H9 (cell line): ENCODE results near the gene MAGEA9. TPM values are rescaled to one million over a fixed set of nuclear protein-coding genes. Genes with fewer than 3 reads are reported as not detected.

Source experiments
- DNase-seq: peaks from one replicate; pipeline ENCODE4 v3.0.0-alpha.2; 2017
- H2AFZ ChIP-seq: one replicate; pipeline ENCODE4 v1.6.1; 2013; ENCODE audit warnings: mild to moderate bottlenecking, low read length, control low read depth, moderate library complexity
- H2AK5ac ChIP-seq: 2 replicates; pipeline ENCODE4 v1.6.1; 2013; ENCODE audit warnings: low read length, control low read depth, mixed read lengths; ENCODE audit not compliant: insufficient read length
- H2BK120ac ChIP-seq: one replicate; pipeline ENCODE4 v1.6.1; 2013; ENCODE audit warnings: low read depth, mild to moderate bottlenecking, low read length, control low read depth, inconsistent platforms; ENCODE audit not compliant: poor library complexity, severe bottlenecking
- H2BK12ac ChIP-seq: 2 replicates; pipeline ENCODE4 v1.6.1; 2013; ENCODE audit warnings: low read length, control low read depth, mixed read lengths, low read depth; ENCODE audit not compliant: insufficient read length
- H2BK15ac ChIP-seq: 2 replicates; pipeline ENCODE4 v1.6.1; 2013; ENCODE audit warnings: low read depth, low read length, control low read depth
- H2BK20ac ChIP-seq: one replicate; pipeline ENCODE4 v1.6.1; 2013; ENCODE audit warnings: low read depth, mild to moderate bottlenecking, low read length, control low read depth, inconsistent platforms; ENCODE audit not compliant: poor library complexity, severe bottlenecking
- H2BK5ac ChIP-seq: 2 replicates; pipeline ENCODE4 v1.6.1; 2013; ENCODE audit warnings: low read length, control low read depth, mixed read lengths; ENCODE audit not compliant: insufficient read length
- H3K14ac ChIP-seq: 2 replicates; pipeline ENCODE4 v1.6.1; 2013; ENCODE audit warnings: low read length, control low read depth; ENCODE audit not compliant: insufficient read depth
- H3K18ac ChIP-seq: 2 replicates; pipeline ENCODE4 v1.6.1; 2013; ENCODE audit warnings: low read depth, mild to moderate bottlenecking, mixed read lengths, low read length, control low read depth; ENCODE audit not compliant: insufficient read length
- H3K23ac ChIP-seq: 2 replicates; pipeline ENCODE4 v1.6.1; 2013; ENCODE audit warnings: low read length, control low read depth, mixed read lengths, low read depth; ENCODE audit not compliant: insufficient read length
- H3K23me2 ChIP-seq: 2 replicates; pipeline ENCODE4 v1.6.1; 2013; ENCODE audit warnings: low read depth, mild to moderate bottlenecking, mixed read lengths, low read length, control low read depth; ENCODE audit not compliant: insufficient read length, poor library complexity, severe bottlenecking
- H3K27ac ChIP-seq: 2 replicates; pipeline ENCODE4 v1.5.1; 2013; ENCODE audit warnings: low read length, control low read depth, mixed read lengths, low read depth; ENCODE audit not compliant: insufficient read length
- H3K27me3 ChIP-seq: 2 replicates; pipeline ENCODE4 v1.6.1; 2013; ENCODE audit warnings: low read length, control low read depth, inconsistent platforms; ENCODE audit not compliant: insufficient read depth
- H3K4ac ChIP-seq: 2 replicates; pipeline ENCODE4 v1.6.1; 2013; ENCODE audit warnings: low read depth, mild to moderate bottlenecking, control low read depth, inconsistent platforms, low read length, moderate library complexity
- H3K4me1 ChIP-seq: 2 replicates; pipeline ENCODE4 v1.6.1; 2013; ENCODE audit warnings: low read length, control low read depth, inconsistent platforms; ENCODE audit not compliant: insufficient read depth
- H3K4me2 ChIP-seq: 2 replicates; pipeline ENCODE4 v1.6.1; 2013; ENCODE audit warnings: low read length, control low read depth, mixed read lengths; ENCODE audit not compliant: insufficient read length, insufficient read depth
- H3K56ac ChIP-seq: 2 replicates; pipeline ENCODE4 v1.6.1; 2013; ENCODE audit warnings: low read depth, mild to moderate bottlenecking, mixed read lengths, low read length, control low read depth; ENCODE audit not compliant: insufficient read length
- H3K79me1 ChIP-seq: 2 replicates; pipeline ENCODE4 v1.6.1; 2013; ENCODE audit warnings: low read depth, mild to moderate bottlenecking, moderate library complexity, low read length, control low read depth, inconsistent platforms; ENCODE audit not compliant: insufficient read depth, poor library complexity, severe bottlenecking
- H3K79me2 ChIP-seq: 2 replicates; pipeline ENCODE4 v1.6.1; 2013; ENCODE audit warnings: low read length, control low read depth, inconsistent platforms; ENCODE audit not compliant: insufficient read depth
- H3K9ac ChIP-seq: 2 replicates; pipeline ENCODE4 v1.6.1; 2013; ENCODE audit warnings: low read length, control low read depth, mixed read lengths; ENCODE audit not compliant: insufficient read length; ENCODE audit errors: extremely low read depth
- H3K9me3 ChIP-seq: one replicate; pipeline ENCODE4 v1.6.1; 2013; ENCODE audit warnings: low read depth, low read length, inconsistent platforms; ENCODE audit not compliant: control insufficient read depth
- H3T11ph ChIP-seq: one replicate; pipeline ENCODE4 v1.6.1; 2013; ENCODE audit warnings: mild to moderate bottlenecking, low read length, control low read depth, inconsistent platforms
- H4K20me1 ChIP-seq: one replicate; pipeline ENCODE4 v1.6.1; 2013; ENCODE audit not compliant: control insufficient read depth, insufficient read length, insufficient read depth
- H4K5ac ChIP-seq: 2 replicates; pipeline ENCODE4 v1.6.1; 2013; ENCODE audit warnings: low read depth, mild to moderate bottlenecking, mixed read lengths, low read length, control low read depth; ENCODE audit not compliant: insufficient read length
- H4K8ac ChIP-seq: replicated peaks from 2 replicates; pipeline ENCODE4 v1.6.1; 2013; ENCODE audit warnings: low read length, control low read depth, mixed read lengths, low read depth; ENCODE audit not compliant: insufficient read length
- H4K91ac ChIP-seq: 2 replicates; pipeline ENCODE4 v1.6.1; 2013; ENCODE audit warnings: low read depth, mild to moderate bottlenecking, moderate library complexity, mixed read lengths, low read length, control low read depth; ENCODE audit not compliant: insufficient read length
- H3K27ac Mint-ChIP-seq, 3 experiments: 2 replicates in 2 of 3; 3 replicates in 1 of 3; pipeline ENCODE4 v1.8.0; 2020 to 2021; ENCODE audit warnings: mixed read lengths in 3 of 3, mild to moderate bottlenecking in 1 of 3, moderate library complexity in 1 of 3
- H3K27me3 Mint-ChIP-seq: 2 replicates; pipeline ENCODE4 v1.8.0; 2021; ENCODE audit warnings: low read depth, mild to moderate bottlenecking, moderate library complexity, mixed read lengths
- H3K36me3 Mint-ChIP-seq, 3 experiments: 2 replicates in 2 of 3; 3 replicates in 1 of 3; pipeline ENCODE4 v1.8.0; 2020 to 2021; ENCODE audit warnings: low read depth in 3 of 3, mixed read lengths in 3 of 3; ENCODE audit not compliant: insufficient read depth in 1 of 3
- H3K4me1 Mint-ChIP-seq, 2 experiments: 2 replicates each; pipeline ENCODE4 v1.8.0; 2020; ENCODE audit warnings: mixed read lengths in 2 of 2
- H3K4me3 Mint-ChIP-seq, 2 experiments: 2 replicates in 1 of 2; 3 replicates in 1 of 2; pipeline ENCODE4 v1.8.0; 2020 to 2021; ENCODE audit warnings: mild to moderate bottlenecking in 2 of 2, mixed read lengths in 2 of 2, moderate library complexity in 1 of 2
- H3K9me3 Mint-ChIP-seq, 2 experiments: 2 replicates in 1 of 2; 3 replicates in 1 of 2; pipeline ENCODE4 v1.8.0; 2020; ENCODE audit warnings: mild to moderate bottlenecking in 2 of 2, mixed read lengths in 2 of 2, moderate library complexity in 1 of 2
- WGBS: extraction: QIAGEN DNeasy Blood & Tissue Kit; methylation state at CpG from one replicate; pipeline ENCODE4 v1.1.7; 2013; ENCODE audit warnings: missing lambda C conversion rate, low lambda C conversion rate, mixed read lengths; ENCODE audit not compliant: insufficient read length; ENCODE audit errors: extremely low coverage; 5-methylcytosine and 5-hydroxymethylcytosine counted together
- total RNA-seq: library from RNA; stranded (reverse); gene quantifications from 2 replicates; pipeline ENCODE4 v1.2.1, GENCODE V29; 2021
- TF ChIP-seq, protein P1 (sequence below): fragments of 200-600 bp; sonication (generic); conservative IDR thresholded peaks from 3 replicates; pipeline ENCODE4 v1.8.0; 2021; ENCODE audit warnings: antibody characterized with exemption, mild to moderate bottlenecking

The MAGEA9 gene
- total RNA-seq, 1 experiment from 2014 or later: 0.28 TPM

DNA sequence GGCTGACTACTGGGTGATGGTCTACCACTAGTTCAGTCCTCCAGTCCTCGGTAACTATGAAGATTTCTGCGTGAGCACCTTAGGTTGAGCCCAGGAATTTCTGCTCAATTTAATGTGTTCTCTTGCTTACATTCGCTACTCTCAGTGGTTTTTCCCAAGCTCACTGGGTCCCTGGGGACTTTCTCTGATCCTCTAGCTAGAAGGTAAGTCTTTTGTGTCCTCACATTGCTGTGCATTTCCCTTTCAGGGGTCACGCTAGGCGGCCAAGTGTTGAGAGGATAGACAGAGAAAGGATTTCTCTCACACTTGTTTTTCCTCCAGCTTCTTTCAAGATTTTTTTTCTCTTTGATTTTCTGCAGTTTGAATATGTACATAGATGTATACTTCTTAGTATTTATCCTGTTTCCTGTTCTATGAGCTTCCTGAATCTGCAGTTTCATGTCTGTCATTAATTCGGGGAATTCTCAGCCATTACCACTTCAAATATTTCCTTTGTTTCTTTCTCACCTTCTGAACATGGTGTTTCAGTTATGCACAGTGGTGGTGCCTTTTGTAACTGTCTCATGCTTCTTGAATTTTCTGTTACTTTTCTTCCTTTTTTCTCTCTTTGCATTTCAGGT lies 17.5 kb downstream of the MAGEA9 start:
- no peaks in the 10 kb centered on the region for H3K23me2 ChIP-seq
- no peak overlapping the region for H3K23ac ChIP-seq
- TF ChIP-seq, protein P1, sequence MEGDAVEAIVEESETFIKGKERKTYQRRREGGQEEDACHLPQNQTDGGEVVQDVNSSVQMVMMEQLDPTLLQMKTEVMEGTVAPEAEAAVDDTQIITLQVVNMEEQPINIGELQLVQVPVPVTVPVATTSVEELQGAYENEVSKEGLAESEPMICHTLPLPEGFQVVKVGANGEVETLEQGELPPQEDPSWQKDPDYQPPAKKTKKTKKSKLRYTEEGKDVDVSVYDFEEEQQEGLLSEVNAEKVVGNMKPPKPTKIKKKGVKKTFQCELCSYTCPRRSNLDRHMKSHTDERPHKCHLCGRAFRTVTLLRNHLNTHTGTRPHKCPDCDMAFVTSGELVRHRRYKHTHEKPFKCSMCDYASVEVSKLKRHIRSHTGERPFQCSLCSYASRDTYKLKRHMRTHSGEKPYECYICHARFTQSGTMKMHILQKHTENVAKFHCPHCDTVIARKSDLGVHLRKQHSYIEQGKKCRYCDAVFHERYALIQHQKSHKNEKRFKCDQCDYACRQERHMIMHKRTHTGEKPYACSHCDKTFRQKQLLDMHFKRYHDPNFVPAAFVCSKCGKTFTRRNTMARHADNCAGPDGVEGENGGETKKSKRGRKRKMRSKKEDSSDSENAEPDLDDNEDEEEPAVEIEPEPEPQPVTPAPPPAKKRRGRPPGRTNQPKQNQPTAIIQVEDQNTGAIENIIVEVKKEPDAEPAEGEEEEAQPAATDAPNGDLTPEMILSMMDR: no peak
- H2BK5ac ChIP-seq: no peak overlapping the region
- no peak overlapping the region for H2BK120ac ChIP-seq
- H2AK5ac ChIP-seq: no peak overlapping the region
- H3K9me3 ChIP-seq: peaks cover 34% of the 10 kb centered on the region
- H4K5ac ChIP-seq: no peak overlapping the region
- no peak overlapping the region for H2BK12ac ChIP-seq
- Mint-ChIP-seq H3K27me3 (no peaks in the 10 kb centered on the region; the same call in 1 of the 2 replicates), H3K9me3 (peaks cover 62% of the 10 kb centered on the region in 2 experiments), H3K27ac (no peak overlapping the region), H3K4me1 (peaks cover 11% of the 10 kb centered on the region in 2 experiments), H3K36me3 (peaks cover 0 to 3% (median 0%) of the 10 kb centered on the region in 3 experiments; a peak in 3 of 7 replicates), H3K4me3 (no peak overlapping the region)
- H3T11ph ChIP-seq: no peak overlapping the region
- H3K79me2 ChIP-seq: no peaks in the 10 kb centered on the region
- H4K91ac ChIP-seq: no peak overlapping the region
- peaks cover 2% of the 10 kb centered on the region; the same call in 1 of the 2 replicates for H3K4me1 ChIP-seq
- H3K14ac ChIP-seq: no peak overlapping the region
- H4K8ac ChIP-seq: no peak overlapping the region
- H3K4ac ChIP-seq: no peak overlapping the region
- H3K9ac ChIP-seq: no peak overlapping the region
- H3K79me1 ChIP-seq: no peaks in the 10 kb centered on the region
- no peak overlapping the region for H3K18ac ChIP-seq
- no peak overlapping the region for H3K4me2 ChIP-seq
- H3K27me3 ChIP-seq: no peaks in the 10 kb centered on the region
- no peak for DNase-seq
- no peak overlapping the region for H2BK20ac ChIP-seq
- no CpG with 5 or more reads among the region's 6 CpGs for WGBS
- H2BK15ac ChIP-seq: no peak overlapping the region
- H3K56ac ChIP-seq: no peak overlapping the region
- no peak overlapping the region for H3K27ac ChIP-seq
- H4K20me1 ChIP-seq: no peaks in the 10 kb centered on the region
- H2AFZ ChIP-seq: no peak overlapping the region
